ENCODE measurements around the gene DCAF11. TPM values are rescaled to one million over a fixed set of nuclear protein-coding genes. Genes with fewer than 3 reads are reported as not detected.

Gene DCAF11
- total RNA-seq, 1 experiment from 2014 or later, result 48.8 TPM

GRCh38 chr14:24082411-24083080 is 32.0 kb upstream of the DCAF11 start:
- BruUV-seq (replicated peaks), result no TSS peak
- no peaks in the 10 kb centered on the region for H3K4me1 Mint-ChIP-seq (ENCODE audit: insufficient read depth, unreplicated experiment)
- CTCF ChIA-PET, result interaction anchor here (0.6 to 4.5 kb wide), 7 partner anchors 9 to 45 kb away, joined by 3 to 58 read pairs (median 3); no protein-coding TSS in a partner anchor
- POLR2A ChIA-PET, result interaction anchor here (0.5 to 1.0 kb wide), 4 partner anchors 24 to 901 kb away, joined by 3 read pairs; no protein-coding TSS in a partner anchor
- DNase-seq (ENCODE audit: unreplicated experiment), result no peak
- H3K9me3 Mint-ChIP-seq (ENCODE audit: unreplicated experiment), result no peaks in the 10 kb centered on the region
- intact Hi-C loops (cut with micrococcal nuclease), result no loop called here
- H3K4me3 Mint-ChIP-seq (ENCODE audit: unreplicated experiment), result peak overlapping the region; percentile 74
- no peak for TF ChIP-seq CTCF (IDR thresholded peaks at IDR 0.05; ENCODE audit: unreplicated experiment)
- H3K27me3 Mint-ChIP-seq (ENCODE audit: insufficient read depth, unreplicated experiment), result peaks cover 25% of the 10 kb centered on the region
- peaks cover 2% of the 10 kb centered on the region for H3K36me3 Mint-ChIP-seq (ENCODE audit: insufficient read depth, unreplicated experiment)
- H3K27ac Mint-ChIP-seq (ENCODE audit: low read depth, unreplicated experiment), result no peak overlapping the region

GRCh38 chr14:24083462-24083861 is 31.1 kb upstream of the DCAF11 start:
- POLR2A ChIA-PET, result interaction anchor here (0.5 to 0.6 kb wide), 2 partner anchors 25 to 258 kb away, joined by 3 read pairs; no protein-coding TSS in a partner anchor
- no TSS peak for BruUV-seq (replicated peaks)
- no peak for DNase-seq (ENCODE audit: unreplicated experiment)
- H3K27ac Mint-ChIP-seq (ENCODE audit: low read depth, unreplicated experiment), result no peak overlapping the region
- H3K4me1 Mint-ChIP-seq (ENCODE audit: insufficient read depth, unreplicated experiment), result no peaks in the 10 kb centered on the region
- intact Hi-C loops (cut with micrococcal nuclease), result no loop called here
- no peaks in the 10 kb centered on the region for H3K9me3 Mint-ChIP-seq (ENCODE audit: unreplicated experiment)
- CTCF ChIA-PET, result interaction anchor here (0.5 to 4.5 kb wide), 5 partner anchors 8 to 49 kb away, joined by 3 to 58 read pairs (median 3); no protein-coding TSS in a partner anchor
- peaks cover 6% of the 10 kb centered on the region for H3K36me3 Mint-ChIP-seq (ENCODE audit: insufficient read depth, unreplicated experiment)
- H3K27me3 Mint-ChIP-seq (ENCODE audit: insufficient read depth, unreplicated experiment), result peaks cover 25% of the 10 kb centered on the region
- TF ChIP-seq CTCF (IDR thresholded peaks at IDR 0.05; ENCODE audit: unreplicated experiment), result no peak
- H3K4me3 Mint-ChIP-seq (ENCODE audit: unreplicated experiment), result no peak overlapping the region

GRCh38 chr14:24084440-24084839 is 30.1 kb upstream of the DCAF11 start:
- no peak for TF ChIP-seq CTCF (IDR thresholded peaks at IDR 0.05; ENCODE audit: unreplicated experiment)
- Mint-ChIP-seq H3K4me3 (ENCODE audit: unreplicated experiment) (no peak overlapping the region), H3K9me3 (ENCODE audit: unreplicated experiment) (no peaks in the 10 kb centered on the region), H3K4me1 (ENCODE audit: insufficient read depth, unreplicated experiment) (no peaks in the 10 kb centered on the region), H3K36me3 (ENCODE audit: insufficient read depth, unreplicated experiment) (peaks cover 6% of the 10 kb centered on the region), H3K27me3 (ENCODE audit: insufficient read depth, unreplicated experiment) (peaks cover 18% of the 10 kb centered on the region), H3K27ac (ENCODE audit: low read depth, unreplicated experiment) (no peak overlapping the region)
- ChIA-PET CTCF (interaction anchor here (1.1 kb wide), 1 partner anchor 9 kb away, joined by 4 read pairs; no protein-coding TSS in a partner anchor), POLR2A (no interaction called here)
- intact Hi-C loops (cut with micrococcal nuclease), result no loop called here
- DNase-seq (ENCODE audit: unreplicated experiment), result no peak
- no TSS peak for BruUV-seq (replicated peaks)

- H3K27ac Mint-ChIP-seq (ENCODE audit: low read depth, unreplicated experiment), result no peak overlapping the region
- no peaks in the 10 kb centered on the region for H3K9me3 Mint-ChIP-seq (ENCODE audit: unreplicated experiment)
- no peak overlapping the region for H3K4me3 Mint-ChIP-seq (ENCODE audit: unreplicated experiment)
- POLR2A ChIA-PET, result interaction anchor here (0.5 kb wide), 1 partner anchor 66 kb away, joined by 3 read pairs; no protein-coding TSS in a partner anchor
- TF ChIP-seq CTCF (IDR thresholded peaks at IDR 0.05; ENCODE audit: unreplicated experiment), result no peak
- CTCF ChIA-PET, result interaction anchor here (0.7 to 2.0 kb wide), 3 partner anchors 22 to 72 kb away, joined by 3 to 6 read pairs (median 3); no protein-coding TSS in a partner anchor
- intact Hi-C loops (cut with micrococcal nuclease), result no loop called here
- H3K27me3 Mint-ChIP-seq (ENCODE audit: insufficient read depth, unreplicated experiment), result peaks cover 12% of the 10 kb centered on the region
- H3K36me3 Mint-ChIP-seq (ENCODE audit: insufficient read depth, unreplicated experiment), result peaks cover 6% of the 10 kb centered on the region
- BruUV-seq (replicated peaks), result no TSS peak
- DNase-seq (ENCODE audit: unreplicated experiment), result no peak
- no peaks in the 10 kb centered on the region for H3K4me1 Mint-ChIP-seq (ENCODE audit: insufficient read depth, unreplicated experiment)
These were observed 29.4 kb upstream of the DCAF11 start for GRCh38 chr14:24085215-24085614.
